Activated CD4-positive, CD25-positive, alpha-beta regulatory T cell treated with anti-CD3 and anti-CD28 coated beads, Interleukin-2, amount 50 U/mL, for 72 hours (primary cell): ENCODE measurements around the gene IFNA6.

Experiments
- DNase-seq: peaks from one replicate; pipeline ENCODE4 v3.0.0; 2021

IFNA6 gene

DNA sequence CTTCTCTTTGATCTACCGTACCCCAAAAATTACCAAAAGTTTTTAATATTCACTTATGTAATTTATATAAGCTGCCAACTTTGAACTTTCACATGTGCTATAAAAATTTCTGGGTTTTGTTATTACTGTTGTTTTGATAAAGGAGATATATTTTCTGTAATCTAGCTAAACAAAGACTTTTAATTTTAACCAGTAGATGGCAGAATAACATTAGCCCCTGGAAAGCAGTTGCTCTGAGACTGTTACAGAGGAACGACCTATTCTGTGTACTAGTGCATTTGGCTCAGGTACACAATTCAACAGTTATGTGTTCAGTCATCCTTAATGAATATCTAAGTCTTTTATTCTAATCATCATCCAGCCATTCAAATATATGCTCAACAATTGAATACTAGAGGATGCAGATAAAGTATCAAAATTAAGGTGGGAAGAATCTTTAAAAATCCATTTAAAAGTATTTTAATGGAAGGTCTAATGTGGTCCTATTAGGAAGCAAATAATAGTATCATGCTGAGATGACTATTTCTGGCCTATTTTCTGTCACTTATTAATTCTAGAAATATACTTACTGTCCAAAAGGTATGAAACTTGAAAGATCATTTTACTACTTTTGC, 24.1 kb downstream of the IFNA6 start:
- DNase-seq, result no peak

DNA sequence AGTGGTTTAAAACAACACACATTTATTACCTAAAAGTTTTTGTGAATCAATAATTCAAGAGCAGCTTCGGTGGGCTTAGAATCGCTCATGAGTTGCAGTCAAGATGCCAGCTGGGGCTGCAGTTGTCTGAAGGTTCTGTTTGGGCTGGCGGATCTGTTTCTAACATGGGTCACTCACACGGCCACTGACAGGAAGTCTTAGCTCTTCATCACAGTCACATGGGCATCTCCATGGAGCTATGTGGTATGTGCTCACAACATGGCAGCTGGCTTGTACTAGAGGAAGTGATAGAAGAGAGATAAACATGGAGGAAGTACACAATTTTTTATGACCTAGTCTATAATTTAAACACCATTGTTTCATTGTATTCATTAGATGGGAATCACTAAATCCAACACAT, 26.6 kb downstream of the IFNA6 start:
- no peak for DNase-seq

DNA sequence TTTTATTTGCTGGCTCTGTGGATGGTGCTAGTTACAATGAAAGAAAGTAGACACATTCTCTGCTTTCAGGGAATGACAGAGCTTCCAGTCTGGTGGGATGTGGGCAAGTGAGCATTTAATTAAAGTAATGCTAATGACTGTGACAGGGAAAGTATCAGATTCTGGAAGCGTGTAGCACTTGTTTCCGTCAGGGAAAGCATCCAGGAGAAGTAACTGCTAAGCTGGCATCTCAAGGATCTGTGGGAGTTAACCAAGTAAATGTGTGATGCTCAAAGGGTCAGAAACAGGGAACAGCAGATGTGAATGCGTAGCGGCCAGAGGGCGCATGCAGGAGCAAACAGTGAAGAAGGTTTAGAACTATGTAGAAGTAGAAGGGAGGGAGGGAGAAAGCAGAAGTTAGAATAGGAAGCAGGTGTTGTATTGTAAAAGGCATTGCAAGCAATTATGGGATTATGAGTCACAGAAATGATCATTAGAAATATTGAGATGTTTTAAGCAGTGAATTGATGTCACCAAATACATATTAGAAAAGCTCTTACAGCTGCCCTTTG, 27.7 kb downstream of the IFNA6 start:
- DNase-seq, result no peak

DNA sequence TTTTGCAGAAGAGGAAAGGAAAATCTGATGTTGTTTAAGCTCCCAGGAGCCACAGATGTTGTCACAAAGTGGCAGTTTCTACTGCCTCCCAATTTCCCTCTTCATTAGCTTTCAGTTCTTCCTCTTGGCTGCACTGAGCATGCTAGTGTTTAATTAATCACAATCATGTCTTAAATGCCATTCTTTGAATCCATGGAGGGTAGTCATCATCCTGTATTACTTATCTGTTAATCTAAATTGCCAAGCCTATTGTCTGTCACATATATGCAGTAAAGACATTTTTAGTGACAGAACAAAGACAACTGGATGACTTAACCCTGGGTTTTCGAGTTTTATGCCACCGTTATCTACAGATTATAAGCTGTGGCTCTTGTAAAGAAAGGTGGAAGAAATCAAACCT, 30.2 kb downstream of the IFNA6 start:
- DNase-seq, result no peak

DNA sequence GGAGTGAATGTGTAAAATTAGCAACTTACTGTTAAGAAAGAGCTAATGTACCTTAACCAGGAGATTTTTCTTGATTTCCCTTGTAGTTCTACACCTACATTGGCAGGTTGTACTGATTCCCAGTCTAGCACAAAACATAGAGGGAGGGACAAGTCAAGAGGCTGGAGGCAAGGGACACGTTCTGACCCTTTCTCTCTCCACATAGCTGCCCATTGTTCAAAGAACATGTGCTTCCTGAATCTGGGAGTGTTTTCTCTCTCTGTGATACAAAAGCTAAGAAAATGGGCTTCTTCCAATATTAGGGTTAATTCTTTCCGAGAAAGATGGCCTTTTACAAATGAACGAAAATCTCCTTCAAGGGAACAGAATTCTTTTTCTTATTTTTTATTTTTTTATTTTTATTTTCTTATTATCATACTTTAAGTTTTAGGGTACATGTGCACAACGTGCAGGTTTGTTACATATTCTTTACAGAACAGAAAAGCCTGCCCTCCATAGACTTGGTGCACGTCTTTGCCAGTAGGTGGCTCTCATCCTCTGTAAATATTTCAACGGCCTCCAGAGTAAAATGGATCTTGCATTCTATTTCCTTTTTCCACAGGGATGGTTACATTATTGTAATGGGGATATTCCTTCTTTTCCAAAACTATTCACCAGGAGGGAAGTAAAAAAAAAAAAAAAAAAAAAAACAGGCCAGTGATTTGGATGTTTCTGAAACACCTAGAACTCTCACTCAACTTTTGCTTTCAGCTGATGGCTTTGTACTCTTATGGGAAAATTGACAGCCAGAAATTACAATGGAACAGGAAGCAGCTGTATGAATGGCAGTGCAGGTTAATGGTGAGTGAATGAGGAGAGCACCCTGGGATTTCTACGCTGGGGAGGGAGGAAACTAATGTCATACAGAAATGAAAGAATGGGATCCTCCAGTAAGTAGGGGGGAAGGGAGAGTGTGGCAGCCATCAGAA, 32.4 kb downstream of the IFNA6 start:
- no peak for DNase-seq

DNA sequence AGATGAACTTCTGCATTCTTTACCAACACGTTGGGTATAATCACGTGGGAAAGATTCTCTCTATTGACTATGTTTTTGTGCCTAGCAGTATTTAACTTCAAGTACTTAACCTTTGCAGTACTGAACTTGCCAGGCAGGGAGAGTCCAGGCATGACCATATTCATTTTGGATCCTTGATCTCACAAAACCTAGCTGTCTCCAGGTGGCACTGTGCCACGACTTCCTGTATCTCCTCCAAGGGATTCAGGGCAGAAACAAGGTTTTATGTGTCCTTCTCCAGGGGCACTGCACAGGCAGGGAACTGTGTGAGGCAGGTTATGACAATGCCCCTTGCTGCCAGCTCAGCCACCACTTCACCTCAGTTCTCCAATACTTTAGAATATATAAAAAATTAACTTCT, 33.8 kb downstream of the IFNA6 start:
- DNase-seq, result no peak

DNA sequence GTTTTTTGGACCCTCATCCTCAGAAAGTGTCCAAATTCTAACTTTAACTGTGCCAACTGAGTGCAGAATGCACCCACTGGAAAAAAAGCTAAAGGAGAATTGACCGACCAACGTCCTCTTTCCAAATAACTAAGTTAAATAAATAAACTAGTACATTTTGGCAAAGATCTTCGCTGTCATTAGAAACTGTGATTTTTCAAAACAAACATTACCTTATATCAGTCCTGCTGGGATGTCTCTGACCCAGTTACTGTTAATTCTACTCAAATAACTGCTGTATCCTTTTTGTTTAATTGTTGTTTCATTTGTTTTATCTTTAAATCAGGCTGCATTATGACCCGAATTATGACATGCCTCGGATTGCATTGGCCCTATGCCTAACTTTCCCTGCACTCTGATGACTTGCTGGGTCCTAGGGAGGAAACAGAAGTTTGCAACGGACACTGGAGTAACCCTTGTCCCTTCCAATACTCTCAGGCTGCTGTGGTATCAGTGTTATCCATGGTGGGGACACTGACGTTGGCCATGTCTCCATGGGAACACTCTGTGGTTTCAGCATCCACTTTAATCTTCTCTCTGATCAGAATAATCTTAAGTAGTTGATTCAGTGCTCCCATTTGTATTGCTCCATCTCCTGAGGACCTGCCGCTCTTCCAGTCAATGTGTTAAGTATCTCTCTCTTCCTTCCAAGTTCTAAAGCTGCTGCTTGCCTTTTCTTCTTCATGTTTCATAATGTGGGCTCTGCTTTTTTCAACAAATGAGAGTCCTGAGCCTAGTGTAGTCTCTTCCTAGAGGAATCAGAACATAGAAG, 34.5 kb downstream of the IFNA6 start:
- DNase-seq, result no peak

DNA sequence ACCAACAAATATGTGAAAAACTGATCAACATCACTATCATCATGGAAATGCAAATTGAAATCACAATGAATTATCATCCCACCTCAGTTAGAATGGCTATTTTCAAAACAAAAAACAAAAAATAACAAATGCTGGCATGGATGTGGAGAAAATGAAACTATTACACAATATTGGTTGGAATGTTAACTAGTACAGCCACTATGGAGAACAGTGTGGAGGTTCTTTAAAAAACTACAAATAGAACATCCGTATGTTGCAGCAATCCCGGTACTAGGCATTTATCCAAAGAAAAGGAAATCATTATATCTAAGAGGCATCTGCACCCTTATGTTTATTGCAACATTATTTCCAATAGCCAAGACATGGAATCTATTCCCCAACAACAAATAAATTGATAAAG, 36.5 kb downstream of the IFNA6 start:
- no peak for DNase-seq

DNA sequence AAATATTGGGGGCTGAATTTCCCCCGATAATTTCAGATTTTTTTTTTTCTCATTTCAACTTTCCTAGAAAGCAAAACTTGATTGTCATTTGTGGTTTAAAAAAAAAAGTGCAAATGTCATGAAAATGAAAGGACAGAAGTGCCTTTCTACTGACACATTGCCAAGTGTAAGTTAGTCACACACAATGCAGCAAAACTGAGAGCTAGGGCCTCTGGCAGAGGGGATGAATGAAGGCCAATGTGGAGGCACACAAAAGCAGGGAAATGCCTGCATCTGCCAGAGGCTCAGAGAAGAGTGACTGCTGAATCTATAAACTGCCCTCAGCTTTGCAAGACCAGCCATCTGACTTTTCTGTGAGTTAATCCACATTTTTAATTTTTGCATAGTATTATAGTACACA, 38.8 kb downstream of the IFNA6 start:
- DNase-seq, result no peak

DNA sequence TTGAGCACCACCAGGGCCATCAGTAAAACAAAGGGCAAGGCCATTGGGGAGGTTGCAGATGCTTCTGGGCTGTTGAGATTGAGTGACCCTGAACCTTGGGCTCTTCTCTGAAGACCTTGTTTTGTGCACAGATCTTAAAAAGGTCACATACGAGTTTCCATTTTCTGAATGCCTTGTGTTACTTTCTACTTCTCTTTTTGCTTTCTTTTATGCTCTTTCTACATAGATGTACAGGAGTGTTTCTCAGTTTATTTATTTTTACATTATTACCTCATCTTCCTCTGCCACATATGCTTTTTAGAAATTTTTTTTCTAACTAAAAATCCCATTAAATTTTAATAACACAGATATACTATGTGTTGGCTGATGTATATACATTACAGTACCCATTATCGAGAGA, 45.5 kb downstream of the IFNA6 start, which contains the start of gene IFNA5:
TSS of gene IFNA5 (minus strand) at position 101 of the 400 bp plus-strand sequence. CDS start at position 44, 57 bp downstream.
- no peak for DNase-seq
